Stimulated activated naive CD4-positive, alpha-beta T cell (primary cell): ENCODE data around the gene RPS15.

Source experiments
- DNase-seq, 6 experiments: peaks; one replicate each; lab custom pipeline; 2025; lab: John Stamatoyannopoulos, UW

The RPS15 gene

DNA sequence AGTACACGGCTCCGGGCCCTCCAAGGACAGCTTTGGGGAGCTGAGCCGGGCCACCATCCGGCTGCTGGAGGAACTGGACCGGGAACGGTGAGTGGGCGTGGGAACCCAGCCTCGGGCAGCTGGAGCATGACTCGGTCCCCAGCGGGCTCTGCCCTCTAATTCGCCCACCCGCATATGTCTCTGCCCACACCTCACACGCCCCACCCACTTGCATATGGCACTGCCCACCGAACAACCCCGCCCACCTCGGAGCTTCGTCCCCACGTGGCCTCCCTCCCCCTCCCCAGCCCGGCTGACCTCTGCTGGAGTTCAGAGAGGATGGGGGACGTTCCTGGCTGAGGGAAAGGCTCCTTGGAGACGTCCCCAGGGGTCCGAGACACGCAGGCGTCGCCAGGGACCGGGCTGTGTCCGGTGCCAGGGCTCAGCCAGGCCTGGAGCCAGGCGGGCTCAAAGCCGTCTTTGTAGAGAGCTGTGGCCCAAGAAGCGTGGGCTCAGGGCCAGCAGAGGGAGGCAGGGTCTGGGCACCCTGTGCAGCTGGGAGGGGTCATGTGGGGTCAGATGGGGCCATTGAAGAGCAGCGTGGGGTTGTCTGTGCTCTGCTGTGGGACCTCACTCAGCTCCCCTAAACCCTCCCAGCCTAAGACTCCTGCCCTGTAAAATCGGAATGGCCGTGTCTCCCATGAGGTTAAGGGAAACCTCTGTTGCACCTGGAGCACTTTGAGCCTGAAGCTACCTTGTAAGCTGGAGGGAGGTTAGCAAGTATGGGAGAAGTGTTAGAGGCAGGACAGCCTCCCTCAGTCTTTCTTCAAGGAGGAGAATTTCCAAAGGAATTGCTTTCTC is 15.5 kb downstream of the RPS15 start:
- DNase-seq: no peak

DNA sequence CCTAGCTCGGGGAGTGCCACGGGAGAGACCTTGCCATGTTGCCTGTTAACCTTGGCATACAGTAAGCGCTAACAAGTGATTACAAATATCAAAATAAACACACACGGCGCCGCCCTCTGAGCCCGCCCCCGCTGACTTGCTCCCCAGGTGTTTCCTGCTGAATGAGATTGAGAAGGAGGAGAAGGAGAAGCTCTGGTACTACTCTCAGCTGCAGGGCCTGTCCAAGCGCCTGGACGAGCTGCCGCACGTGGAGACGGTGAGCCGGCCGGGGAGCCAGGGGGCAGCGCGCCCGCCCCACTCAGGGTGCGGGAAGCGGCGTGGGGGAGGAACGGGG is 16.8 kb downstream of the RPS15 start:
- peak in 1 of 6 experiments; percentile 36 for DNase-seq

DNA sequence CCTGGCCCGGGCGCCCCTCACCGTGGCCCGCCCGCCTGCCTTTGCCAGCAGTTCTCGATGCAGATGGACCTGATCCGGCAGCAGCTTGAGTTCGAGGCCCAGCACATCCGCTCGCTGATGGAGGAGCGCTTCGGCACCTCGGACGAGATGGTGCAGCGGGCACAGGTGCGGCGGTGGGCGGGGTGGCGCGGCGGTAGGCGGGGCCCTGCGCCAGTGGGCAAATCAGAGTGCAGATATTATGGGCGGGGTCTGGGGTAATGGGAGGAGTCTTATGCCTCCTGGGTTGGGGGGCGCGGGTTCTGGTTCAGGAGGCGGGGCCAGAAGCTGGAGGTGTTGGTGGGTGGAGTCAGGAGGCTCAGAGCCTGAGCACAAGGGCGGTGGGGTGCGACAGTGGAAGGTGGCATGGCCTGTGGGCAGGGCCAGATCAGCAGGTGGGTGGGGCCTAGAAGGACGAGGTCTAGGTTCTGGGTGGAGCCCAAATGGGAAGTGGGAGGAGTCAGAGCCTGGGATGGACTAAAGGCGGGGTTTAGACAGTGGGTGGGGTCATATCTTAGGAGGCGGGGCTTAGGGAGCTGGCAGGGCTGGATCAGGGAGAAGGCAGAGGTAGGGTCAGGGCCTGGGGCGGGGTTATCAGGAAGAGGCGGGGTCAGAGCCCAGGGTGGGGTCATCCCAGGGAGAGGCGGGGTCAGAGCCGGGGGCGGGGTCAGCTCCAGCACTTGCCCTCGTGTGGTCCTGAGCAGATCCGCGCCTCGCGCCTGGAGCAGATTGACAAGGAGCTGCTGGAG is 17.3 kb downstream of the RPS15 start:
- DNase-seq: peak; percentile 33 to 69 (median 56)

DNA sequence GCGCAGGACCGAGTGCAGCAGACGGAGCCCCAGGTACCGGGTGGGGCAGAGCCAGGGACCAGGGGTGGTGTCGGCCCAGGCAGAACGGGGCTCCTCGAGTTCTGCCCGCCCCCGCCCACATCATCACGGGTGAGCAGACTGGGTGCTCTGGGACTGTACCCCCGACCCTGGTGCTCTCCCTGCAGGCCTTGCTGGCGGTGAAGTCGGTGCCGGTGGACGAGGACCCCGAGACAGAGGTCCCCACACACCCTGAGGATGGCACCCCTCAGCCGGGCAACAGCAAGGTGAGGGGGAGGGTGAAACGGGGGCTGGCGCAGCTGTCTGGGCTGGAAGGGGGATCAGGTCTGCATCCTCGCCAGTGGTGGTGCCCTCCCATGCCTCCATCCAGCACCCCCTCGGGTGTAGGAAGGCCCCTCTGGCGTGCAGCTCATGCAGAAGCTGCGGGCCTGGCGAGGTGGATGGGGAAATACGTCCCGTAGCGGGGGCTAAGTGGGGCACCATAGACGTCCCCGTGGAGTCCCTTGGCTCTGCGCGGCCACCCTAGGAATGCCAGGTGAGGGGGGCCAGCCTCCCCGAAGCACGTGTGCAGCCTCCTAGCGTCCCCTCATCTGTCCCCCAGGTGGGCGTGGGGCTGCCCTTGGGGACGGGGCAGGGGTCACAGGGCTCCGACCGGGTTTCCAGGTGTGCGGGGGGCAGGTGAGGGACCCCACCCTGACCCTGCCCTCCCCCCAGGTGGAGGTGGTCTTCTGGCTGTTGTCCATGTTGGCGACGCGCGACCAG is 18.1 kb downstream of the RPS15 start:
- DNase-seq: no peak

DNA sequence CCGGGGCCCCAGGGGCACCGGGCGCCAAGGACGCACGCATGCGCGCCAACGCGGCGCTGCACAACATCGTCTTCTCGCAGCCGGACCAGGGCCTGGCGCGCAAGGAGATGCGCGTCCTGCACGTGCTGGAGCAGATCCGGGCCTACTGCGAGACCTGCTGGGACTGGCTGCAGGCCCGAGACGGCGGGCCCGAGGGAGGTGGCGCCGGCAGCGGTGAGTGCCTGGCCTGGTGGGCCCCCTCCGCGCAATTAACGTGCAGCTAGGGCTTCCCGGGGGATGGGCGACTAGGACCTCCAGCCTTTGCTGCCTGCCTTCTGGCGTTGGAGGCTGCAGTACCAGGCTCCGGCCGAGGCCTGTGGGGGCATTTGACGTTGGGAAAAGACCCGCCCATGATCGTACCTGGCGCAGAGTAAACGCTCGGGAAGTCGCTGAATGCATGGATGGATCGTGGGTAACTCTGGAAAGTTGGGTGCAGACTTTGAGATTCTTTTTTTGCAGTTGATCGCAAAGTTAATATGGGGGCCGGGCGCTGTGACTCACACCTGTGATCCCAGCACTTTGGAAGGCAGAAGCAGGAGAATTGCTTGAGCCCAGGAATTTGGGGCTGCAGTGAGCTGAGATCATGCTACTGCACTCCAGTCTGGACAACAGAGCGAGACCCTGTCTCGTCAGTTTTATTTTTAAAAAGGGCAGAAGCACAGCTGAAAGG is 19.0 kb downstream of the RPS15 start:
- no peak for DNase-seq

DNA sequence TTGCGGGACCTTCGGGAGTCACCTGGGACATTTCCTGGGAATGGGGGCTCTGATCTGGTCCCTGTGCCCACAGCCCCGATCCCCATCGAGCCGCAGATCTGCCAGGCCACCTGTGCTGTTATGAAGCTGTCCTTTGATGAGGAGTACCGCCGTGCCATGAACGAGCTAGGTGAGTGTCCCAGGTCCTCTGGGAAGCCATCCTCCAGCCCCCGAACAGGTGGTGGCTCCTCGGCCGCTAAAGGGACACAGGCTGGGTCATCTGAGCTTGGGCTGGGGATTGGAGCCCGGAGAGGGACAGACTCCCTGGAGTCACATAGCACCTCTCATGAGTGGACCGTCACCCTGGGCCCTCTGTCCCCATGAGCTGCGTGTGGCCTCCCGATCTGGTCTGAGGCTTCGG is 19.7 kb downstream of the RPS15 start:
- no peak for DNase-seq

DNA sequence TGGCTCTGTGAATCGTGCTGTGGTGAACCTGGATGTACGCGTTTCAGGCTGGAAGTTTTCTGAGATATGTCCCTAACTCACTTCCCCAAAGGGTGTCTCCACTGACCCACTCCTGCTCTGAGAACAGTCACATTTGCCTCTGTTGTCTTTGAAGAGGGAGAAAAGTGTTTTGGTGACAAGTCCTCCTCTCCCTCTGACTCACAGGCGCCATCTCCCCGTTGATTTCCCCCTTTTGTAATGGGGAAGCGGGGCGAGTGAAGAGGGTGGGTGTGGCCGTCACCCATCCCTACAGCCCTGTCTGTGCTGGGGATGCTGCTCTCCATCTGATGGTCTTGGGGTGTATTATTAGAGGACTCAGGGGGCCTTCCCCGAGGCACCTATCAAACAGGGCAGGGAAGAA is 21.3 kb downstream of the RPS15 start:
- no peak for DNase-seq

DNA sequence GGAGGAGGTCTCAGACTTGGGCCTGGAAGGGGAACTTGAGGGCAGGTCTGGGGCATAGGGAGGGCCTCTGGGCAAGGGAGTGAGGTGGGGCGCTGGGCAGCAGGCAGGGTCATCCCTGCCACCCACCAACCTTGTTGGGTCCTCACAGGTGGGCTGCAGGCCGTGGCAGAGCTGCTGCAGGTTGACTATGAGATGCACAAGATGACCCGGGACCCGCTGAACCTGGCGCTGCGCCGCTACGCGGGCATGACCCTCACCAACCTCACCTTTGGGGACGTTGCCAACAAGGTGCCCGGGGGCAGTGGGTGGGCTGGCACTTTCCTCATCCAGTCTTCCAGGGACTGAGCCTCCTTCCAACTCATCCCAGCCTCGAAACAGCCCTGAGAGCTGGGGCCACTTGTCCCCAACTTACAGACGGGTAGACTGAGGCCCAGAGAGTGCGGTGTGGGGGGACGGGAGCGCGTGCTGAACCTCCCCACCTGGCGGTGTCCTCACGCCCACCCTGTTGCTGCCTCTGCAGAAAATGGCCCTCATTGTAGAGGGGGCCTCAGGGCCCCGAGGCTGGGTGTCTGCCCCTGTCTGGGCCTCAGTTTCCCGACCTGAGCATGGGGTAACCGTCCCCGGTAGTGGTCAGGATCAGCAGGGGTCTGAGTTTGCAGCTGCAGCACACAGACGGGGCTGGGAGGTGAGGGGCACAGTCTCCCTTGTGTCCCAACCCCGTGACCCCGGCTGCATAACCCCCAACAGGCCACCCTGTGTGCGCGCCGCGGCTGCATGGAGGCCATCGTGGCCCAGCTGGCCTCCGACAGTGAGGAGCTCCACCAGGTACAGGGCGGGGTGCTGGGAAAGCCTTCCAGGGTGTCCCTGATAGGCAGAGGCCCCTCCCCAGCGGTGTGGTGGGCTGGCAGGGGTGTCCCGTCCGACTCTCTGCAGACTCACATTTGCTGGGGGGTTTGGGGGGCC is 22.1 kb downstream of the RPS15 start:
- no peak for DNase-seq

DNA sequence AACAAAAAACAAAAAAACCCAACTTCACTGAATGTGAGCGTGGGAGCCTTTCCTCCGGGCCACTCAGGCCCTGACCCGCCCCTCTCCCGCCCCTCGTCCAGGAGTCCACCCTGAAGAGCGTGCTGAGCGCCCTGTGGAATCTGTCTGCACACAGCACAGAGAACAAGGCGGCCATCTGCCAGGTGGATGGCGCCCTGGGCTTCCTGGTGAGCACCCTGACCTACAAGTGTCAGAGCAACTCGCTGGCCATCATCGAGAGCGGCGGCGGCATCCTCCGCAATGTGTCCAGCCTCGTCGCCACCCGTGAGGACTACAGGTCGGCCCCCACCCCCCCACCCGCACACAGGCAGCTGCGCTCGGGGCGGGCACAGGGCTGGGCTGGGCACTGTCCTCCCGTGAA is 23.7 kb downstream of the RPS15 start:
- no peak for DNase-seq

DNA sequence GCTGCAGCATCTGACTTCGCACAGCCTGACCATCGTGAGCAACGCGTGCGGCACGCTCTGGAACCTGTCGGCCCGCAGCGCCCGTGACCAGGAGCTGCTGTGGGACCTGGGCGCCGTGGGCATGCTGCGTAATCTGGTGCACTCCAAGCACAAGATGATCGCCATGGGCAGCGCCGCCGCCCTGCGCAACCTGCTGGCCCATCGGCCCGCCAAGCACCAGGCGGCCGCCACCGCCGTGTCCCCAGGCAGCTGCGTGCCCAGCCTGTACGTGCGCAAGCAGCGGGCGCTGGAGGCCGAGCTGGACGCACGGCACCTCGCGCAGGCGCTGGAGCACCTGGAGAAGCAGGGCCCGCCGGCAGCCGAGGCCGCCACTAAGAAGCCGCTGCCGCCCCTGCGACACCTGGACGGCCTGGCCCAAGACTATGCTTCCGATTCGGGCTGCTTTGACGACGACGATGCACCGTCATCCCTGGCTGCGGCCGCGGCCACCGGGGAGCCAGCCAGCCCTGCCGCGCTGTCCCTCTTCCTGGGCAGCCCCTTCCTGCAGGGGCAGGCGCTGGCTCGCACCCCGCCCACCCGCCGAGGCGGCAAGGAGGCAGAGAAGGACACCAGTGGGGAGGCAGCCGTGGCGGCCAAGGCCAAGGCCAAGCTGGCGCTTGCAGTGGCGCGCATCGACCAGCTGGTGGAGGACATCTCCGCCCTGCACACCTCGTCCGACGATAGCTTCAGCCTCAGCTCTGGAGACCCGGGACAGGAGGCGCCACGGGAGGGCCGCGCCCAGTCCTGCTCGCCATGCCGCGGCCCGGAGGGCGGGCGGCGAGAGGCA is 27.2 kb downstream of the RPS15 start:
- no peak for DNase-seq

DNA sequence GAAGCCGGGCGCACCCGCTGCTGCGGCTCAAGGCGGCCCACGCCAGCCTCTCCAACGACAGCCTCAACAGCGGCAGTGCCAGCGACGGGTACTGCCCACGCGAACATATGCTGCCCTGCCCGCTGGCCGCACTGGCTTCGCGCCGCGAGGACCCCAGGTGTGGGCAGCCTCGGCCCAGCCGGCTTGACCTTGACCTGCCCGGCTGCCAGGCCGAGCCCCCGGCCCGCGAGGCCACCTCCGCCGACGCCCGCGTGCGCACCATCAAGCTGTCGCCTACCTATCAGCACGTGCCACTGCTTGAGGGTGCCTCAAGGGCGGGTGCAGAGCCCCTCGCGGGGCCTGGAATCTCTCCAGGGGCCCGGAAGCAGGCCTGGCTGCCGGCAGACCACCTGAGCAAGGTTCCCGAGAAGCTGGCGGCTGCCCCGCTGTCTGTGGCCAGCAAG is 27.8 kb downstream of the RPS15 start:
- DNase-seq: no peak

DNA sequence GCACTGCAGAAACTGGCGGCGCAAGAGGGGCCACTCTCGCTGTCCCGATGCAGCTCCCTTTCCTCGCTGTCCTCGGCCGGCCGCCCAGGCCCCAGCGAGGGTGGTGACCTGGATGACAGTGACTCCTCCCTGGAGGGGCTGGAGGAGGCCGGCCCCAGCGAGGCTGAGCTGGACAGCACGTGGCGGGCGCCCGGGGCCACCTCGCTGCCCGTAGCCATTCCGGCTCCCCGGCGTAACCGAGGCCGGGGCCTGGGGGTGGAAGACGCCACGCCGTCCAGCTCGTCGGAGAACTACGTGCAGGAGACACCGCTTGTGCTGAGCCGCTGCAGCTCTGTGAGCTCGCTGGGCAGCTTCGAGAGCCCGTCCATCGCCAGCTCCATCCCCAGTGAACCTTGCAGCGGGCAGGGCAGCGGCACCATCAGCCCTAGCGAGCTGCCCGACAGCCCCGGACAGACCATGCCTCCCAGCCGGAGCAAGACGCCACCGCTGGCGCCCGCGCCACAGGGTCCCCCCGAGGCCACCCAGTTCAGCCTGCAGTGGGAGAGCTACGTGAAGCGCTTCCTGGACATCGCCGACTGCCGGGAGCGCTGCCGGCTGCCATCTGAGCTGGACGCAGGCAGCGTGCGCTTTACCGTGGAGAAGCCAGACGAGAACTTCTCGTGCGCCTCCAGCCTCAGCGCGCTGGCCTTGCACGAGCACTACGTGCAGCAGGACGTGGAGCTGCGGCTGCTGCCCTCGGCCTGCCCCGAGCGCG is 28.4 kb downstream of the RPS15 start:
- no peak for DNase-seq

DNA sequence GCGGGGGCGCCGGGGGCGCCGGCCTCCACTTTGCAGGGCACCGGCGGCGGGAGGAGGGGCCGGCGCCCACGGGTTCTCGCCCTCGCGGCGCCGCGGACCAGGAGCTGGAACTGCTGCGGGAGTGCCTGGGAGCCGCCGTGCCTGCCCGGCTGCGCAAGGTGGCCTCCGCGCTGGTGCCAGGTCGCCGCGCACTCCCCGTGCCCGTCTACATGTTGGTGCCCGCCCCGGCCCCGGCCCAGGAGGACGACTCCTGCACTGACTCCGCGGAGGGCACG is 29.0 kb downstream of the RPS15 start:
- DNase-seq: peak in 1 of 6 experiments; percentile 13

DNA sequence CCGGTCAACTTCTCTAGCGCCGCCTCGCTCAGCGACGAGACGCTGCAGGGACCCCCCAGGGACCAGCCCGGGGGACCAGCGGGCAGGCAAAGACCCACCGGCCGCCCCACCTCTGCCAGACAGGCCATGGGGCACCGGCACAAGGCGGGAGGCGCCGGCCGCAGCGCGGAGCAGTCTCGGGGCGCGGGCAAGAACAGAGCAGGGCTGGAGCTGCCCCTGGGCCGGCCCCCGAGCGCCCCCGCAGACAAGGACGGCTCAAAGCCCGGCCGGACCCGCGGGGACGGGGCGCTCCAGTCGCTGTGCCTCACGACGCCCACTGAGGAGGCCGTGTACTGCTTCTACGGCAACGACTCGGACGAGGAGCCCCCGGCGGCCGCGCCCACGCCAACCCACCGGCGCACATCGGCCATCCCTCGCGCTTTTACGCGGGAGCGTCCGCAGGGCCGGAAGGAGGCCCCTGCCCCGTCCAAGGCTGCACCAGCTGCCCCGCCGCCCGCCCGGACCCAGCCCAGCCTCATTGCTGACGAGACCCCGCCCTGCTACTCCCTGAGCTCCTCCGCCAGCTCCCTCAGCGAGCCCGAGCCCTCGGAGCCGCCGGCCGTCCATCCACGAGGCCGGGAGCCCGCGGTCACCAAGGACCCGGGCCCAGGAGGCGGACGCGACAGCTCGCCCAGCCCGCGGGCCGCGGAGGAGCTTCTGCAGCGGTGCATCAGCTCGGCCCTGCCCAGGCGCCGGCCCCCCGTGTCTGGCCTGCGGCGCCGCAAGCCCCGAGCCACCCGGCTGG is 29.5 kb downstream of the RPS15 start:
- no peak for DNase-seq

DNA sequence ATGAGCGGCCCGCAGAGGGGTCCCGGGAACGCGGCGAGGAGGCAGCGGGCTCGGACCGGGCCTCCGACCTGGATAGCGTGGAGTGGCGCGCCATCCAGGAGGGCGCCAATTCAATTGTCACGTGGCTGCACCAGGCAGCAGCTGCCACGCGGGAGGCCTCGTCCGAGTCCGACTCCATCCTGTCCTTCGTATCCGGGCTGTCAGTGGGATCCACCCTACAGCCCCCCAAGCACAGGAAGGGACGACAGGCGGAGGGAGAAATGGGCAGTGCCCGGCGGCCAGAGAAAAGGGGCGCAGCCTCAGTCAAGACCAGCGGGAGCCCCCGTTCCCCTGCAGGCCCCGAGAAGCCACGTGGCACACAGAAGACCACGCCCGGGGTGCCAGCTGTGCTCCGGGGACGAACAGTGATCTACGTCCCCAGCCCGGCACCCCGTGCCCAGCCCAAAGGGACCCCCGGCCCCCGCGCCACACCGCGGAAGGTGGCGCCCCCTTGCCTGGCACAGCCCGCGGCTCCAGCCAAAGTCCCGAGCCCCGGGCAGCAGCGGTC is 30.2 kb downstream of the RPS15 start:
- DNase-seq: no peak

DNA sequence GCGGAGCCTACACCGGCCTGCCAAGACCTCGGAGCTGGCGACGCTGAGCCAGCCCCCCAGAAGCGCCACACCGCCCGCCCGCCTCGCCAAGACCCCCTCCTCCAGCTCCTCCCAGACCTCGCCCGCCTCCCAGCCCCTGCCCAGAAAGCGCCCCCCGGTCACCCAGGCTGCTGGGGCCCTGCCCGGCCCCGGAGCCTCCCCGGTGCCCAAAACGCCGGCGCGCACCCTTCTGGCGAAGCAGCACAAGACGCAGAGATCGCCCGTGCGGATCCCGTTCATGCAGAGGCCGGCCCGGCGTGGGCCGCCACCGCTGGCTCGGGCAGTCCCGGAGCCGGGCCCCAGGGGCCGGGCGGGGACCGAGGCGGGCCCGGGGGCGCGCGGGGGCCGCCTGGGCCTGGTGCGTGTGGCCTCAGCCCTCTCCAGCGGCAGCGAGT is 30.6 kb downstream of the RPS15 start:
- DNase-seq: peak in 1 of 6 experiments; percentile 33

DNA sequence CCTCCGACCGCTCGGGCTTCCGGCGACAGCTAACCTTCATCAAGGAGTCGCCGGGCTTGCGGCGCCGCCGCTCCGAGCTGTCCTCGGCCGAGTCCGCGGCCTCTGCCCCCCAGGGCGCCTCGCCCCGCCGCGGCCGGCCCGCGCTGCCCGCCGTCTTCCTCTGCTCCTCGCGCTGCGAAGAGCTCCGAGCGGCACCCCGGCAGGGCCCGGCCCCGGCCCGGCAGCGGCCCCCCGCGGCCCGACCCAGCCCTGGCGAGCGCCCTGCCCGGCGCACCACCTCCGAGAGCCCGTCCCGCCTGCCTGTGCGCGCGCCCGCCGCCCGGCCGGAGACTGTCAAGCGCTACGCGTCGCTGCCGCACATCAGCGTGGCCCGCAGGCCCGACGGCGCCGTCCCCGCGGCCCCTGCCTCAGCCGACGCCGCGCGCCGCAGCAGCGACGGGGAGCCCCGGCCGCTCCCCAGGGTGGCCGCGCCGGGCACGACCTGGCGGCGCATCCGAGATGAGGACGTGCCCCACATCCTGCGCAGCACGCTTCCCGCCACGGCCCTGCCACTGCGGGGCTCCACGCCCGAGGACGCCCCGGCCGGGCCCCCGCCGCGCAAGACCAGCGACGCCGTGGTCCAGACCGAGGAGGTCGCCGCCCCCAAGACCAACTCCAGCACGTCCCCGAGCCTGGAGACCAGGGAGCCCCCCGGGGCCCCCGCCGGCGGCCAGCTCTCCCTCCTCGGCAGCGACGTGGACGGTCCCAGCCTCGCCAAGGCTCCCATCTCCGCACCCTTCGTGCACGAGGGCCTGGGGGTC is 31.3 kb downstream of the RPS15 start:
- peak in 1 of 6 experiments; percentile 33 for DNase-seq

DNA sequence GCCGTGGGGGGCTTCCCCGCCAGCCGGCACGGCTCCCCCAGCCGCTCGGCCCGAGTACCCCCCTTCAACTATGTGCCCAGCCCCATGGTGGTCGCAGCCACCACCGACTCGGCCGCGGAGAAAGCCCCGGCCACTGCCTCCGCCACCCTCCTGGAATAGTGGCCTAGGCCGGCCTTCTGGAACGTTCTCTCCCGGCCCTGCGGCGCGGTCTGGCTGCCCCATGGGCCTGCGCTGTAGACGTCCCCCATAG is 31.8 kb downstream of the RPS15 start:
- DNase-seq: no peak
